Activated T-helper 1 cell treated with anti-CD3 and anti-CD28 coated beads, Interleukin-12 subunit alpha, Interleukin-12 subunit beta, Interleukin-2, Interleukin-4 antibody, amounts not matched to agents 30 ng/mL and 10 ng/mL and 1 ng/mL, durations not matched to agents 14 hours and 24 hours and 36 hours (primary cell): ENCODE measurements around the gene NELL1. TPM values are rescaled to one million over a fixed set of nuclear protein-coding genes. Genes with fewer than 3 reads are reported as not detected.
"Not testable (repeated sequence)": the region's sequence is repeated elsewhere in the genome, so short reads cannot be mapped to it uniquely, and the experiment has no call there.

Experiments used
- DNase-seq: peaks from one replicate; pipeline ENCODE4 v3.0.0; 2021; ENCODE audit warnings: low spot score
- H3K27ac Mint-ChIP-seq: one replicate; pipeline ENCODE4 v1.8.0; 2021; ENCODE audit warnings: mild to moderate bottlenecking, mixed read lengths
- H3K27me3 Mint-ChIP-seq: one replicate; pipeline ENCODE4 v1.8.0; 2022; ENCODE audit warnings: mild to moderate bottlenecking, moderate library complexity, mixed read lengths; ENCODE audit not compliant: insufficient read depth
- H3K36me3 Mint-ChIP-seq: one replicate; pipeline ENCODE4 v1.8.0; 2021; ENCODE audit warnings: low read depth, mixed read lengths
- H3K4me1 Mint-ChIP-seq: one replicate; pipeline ENCODE4 v1.8.0; 2021; ENCODE audit warnings: low read depth, mixed read lengths
- H3K4me3 Mint-ChIP-seq: one replicate; pipeline ENCODE4 v1.8.0; 2021; ENCODE audit warnings: mild to moderate bottlenecking, moderate library complexity, mixed read lengths
- H3K9me3 Mint-ChIP-seq: one replicate; pipeline ENCODE4 v1.8.0; 2021; ENCODE audit warnings: mixed read lengths
- intact Hi-C: fragments of 100-400 bp; cut with micrococcal nuclease; formaldehyde crosslinking; loops from one replicate; pipeline ENCODE4 v1.15.1; 2024
- total RNA-seq: library from RNA; stranded (reverse); gene quantifications from 2 replicates; pipeline ENCODE4 v1.2.3, GENCODE V29; 2022

Gene NELL1
- total RNA-seq, 1 donor from 2014 or later, result not detected

- H3K4me3 Mint-ChIP-seq, result no peak overlapping the region
- H3K9me3 Mint-ChIP-seq, result no peaks in the 10 kb centered on the region
- H3K27me3 Mint-ChIP-seq, result no peaks in the 10 kb centered on the region
- no peak for DNase-seq
- no peak overlapping the region for H3K27ac Mint-ChIP-seq
- H3K4me1 Mint-ChIP-seq, result no peaks in the 10 kb centered on the region
- intact Hi-C loops, result no loop called here
- H3K36me3 Mint-ChIP-seq, result no peaks in the 10 kb centered on the region
Observed at GRCh38 chr11:21122523-21122922, 453.1 kb downstream of the NELL1 start.

- DNase-seq, result no peak
- Mint-ChIP-seq H3K9me3 (no peaks in the 10 kb centered on the region), H3K36me3 (no peaks in the 10 kb centered on the region), H3K27ac (no peak overlapping the region), H3K27me3 (no peaks in the 10 kb centered on the region), H3K4me1 (no peaks in the 10 kb centered on the region), H3K4me3 (no peak overlapping the region)
- intact Hi-C loops, result no loop called here
Observed at GRCh38 chr11:21132146-21132720, 462.8 kb downstream of the NELL1 start.

DNA sequence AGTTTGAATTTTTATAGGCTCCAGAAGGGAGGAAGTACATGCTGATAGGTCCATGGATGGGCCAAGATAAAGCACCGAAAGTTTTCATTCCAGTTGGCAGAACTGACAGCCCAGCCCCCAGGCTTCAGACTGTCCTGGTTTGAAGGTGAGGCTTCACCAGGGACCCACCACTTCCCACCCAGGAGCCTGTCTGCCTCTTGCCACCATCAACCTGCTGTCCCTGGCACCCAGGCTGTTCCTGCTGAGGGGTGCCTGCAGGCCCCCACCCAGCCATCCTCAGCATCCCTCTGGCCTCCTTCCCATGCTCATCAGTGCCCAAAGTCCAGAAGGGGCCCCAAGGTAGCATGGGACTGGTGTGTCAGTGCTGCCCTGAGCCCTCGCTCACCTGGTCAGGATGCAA, 463.9 kb downstream of the NELL1 start:
- no peaks in the 10 kb centered on the region for H3K9me3 Mint-ChIP-seq
- intact Hi-C loops, result no loop called here
- no peaks in the 10 kb centered on the region for H3K27me3 Mint-ChIP-seq
- no peak overlapping the region for H3K27ac Mint-ChIP-seq
- H3K4me1 Mint-ChIP-seq, result no peaks in the 10 kb centered on the region
- H3K4me3 Mint-ChIP-seq, result no peak overlapping the region
- DNase-seq, result no peak
- H3K36me3 Mint-ChIP-seq, result no peaks in the 10 kb centered on the region

DNA sequence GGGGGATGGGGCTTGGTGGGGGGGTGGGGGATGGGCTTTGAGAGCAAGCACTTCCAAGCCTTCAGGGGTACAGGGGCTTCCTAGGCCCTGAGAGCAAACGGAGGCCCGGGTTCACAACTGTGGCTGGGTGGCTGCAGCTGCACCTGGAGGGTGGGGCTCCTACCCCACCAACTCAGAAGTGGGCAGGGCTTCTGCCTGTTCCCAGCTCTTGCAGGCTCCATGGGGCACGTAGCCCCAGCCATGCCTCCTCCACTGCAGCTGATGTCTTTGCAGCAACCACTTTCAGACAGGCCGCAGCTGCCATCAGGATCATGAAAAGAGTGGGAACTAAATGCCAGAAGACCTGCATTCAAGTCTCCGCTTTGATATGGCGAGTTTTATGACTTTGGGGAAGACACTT, 464.3 kb downstream of the NELL1 start:
- H3K27me3 Mint-ChIP-seq, result no peaks in the 10 kb centered on the region
- no peaks in the 10 kb centered on the region for H3K9me3 Mint-ChIP-seq
- H3K27ac Mint-ChIP-seq, result no peak overlapping the region
- DNase-seq, result no peak
- no peaks in the 10 kb centered on the region for H3K36me3 Mint-ChIP-seq
- intact Hi-C loops, result no loop called here
- H3K4me1 Mint-ChIP-seq, result no peaks in the 10 kb centered on the region
- H3K4me3 Mint-ChIP-seq, result no peak overlapping the region

- DNase-seq, result no peak
- no peaks in the 10 kb centered on the region for H3K4me1 Mint-ChIP-seq
- no peaks in the 10 kb centered on the region for H3K36me3 Mint-ChIP-seq
- no peak overlapping the region for H3K27ac Mint-ChIP-seq
- intact Hi-C loops, result no loop called here
- no peaks in the 10 kb centered on the region for H3K9me3 Mint-ChIP-seq
- no peaks in the 10 kb centered on the region for H3K27me3 Mint-ChIP-seq
- H3K4me3 Mint-ChIP-seq, result no peak overlapping the region
Observed at GRCh38 chr11:21137803-21138202, 468.4 kb downstream of the NELL1 start.

DNA sequence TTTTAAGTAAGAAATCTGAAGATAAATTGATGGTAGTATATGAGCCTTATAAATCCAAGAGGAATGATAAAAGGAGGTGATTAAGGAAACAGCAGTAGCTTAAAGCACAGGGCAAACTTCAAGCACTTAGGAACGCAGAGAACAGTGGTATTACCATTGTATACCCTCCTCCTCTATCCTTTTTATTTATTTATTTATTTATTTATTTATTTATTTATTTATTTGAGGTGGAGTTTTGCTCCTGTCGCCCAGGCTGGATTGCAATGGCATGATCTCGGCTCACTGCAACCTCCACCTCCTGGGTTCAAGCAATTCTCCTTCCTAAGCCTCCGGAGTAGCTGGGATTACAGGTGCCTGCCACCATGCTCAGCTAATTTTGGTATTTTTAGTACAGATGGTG, 472.2 kb downstream of the NELL1 start:
- H3K27ac Mint-ChIP-seq, H3K36me3 Mint-ChIP-seq, H3K4me1 Mint-ChIP-seq: not testable (repeated sequence)

DNA sequence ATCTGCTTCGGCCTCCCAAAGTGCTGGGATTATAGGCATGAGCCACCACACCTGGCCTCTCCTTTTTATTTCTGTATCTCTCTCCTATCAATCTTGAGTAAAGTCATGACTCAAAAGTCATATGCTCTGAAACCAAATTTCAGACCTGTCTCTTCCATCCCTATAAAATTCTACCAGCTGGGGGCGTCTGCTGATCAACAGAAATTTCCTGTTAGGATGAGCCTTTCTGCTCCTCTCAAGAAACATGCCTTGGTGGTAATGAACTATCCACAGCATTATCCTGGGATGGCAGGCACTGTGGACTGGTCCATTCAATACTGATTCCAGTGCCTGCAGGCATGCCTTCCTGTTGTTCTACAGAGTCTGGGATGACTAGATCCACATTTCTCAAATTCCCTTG, 472.6 kb downstream of the NELL1 start:
- Mint-ChIP-seq H3K36me3 (no peaks in the 10 kb centered on the region), H3K4me3 (no peak overlapping the region), H3K9me3 (peaks cover 13% of the 10 kb centered on the region), H3K27ac (no peak overlapping the region), H3K27me3 (no peaks in the 10 kb centered on the region), H3K4me1 (no peaks in the 10 kb centered on the region)
- no peak for DNase-seq
- intact Hi-C loops, result no loop called here

More for the DNA sequence above, 472.2 kb downstream of the NELL1 start:
- H3K4me3 Mint-ChIP-seq, DNase-seq, intact Hi-C loops, H3K27me3 Mint-ChIP-seq: not testable (repeated sequence)
- peaks cover 13% of the 10 kb centered on the region for H3K9me3 Mint-ChIP-seq

DNA sequence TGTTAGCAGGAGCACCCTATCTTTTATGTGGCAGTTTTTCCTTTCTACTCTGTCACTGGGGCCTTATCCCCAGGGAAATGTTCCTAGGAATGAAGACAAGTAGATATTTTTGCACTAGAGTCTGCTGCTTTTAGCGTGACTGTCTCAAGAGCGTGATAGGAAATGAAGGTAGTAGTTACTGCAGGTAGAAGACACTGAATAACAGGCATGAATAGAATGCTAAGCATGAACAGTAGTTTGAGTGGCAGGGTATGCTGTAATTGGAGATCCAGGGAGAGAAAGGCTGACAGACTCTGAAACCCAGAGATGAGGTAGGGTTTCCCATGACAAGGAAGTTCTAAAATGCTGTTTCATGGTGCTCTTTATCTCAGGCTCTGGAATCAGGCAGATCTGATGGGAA, 475.1 kb downstream of the NELL1 start:
- Mint-ChIP-seq H3K27me3 (no peaks in the 10 kb centered on the region), H3K9me3 (peaks cover 16% of the 10 kb centered on the region), H3K4me3 (no peak overlapping the region), H3K36me3 (no peaks in the 10 kb centered on the region), H3K4me1 (no peaks in the 10 kb centered on the region), H3K27ac (no peak overlapping the region)
- DNase-seq, result no peak
- intact Hi-C loops, result no loop called here

DNA sequence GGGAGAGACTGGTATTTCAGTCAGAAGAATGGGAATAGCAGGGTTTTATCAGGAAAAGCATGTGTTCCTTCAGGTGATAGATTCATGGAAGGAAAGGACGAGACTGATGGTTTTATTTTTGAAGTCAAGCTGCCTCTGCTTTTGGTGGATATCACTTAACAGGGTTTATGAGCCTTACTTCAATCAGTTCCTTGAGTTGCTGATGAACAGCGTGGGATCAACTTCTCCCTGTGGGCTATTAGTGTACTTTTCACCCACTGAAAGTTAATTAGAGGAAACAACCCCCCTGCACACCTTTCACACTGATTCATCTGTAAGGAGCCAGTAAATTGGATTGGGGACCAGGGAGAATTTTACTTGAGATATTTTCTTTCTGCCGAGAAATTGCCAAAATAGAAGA, 479.0 kb downstream of the NELL1 start:
- intact Hi-C loops, result no loop called here
- Mint-ChIP-seq H3K4me1 (no peaks in the 10 kb centered on the region), H3K27ac (no peak overlapping the region), H3K27me3 (no peaks in the 10 kb centered on the region), H3K4me3 (no peak overlapping the region), H3K36me3 (no peaks in the 10 kb centered on the region), H3K9me3 (peaks cover 16% of the 10 kb centered on the region)
- DNase-seq, result no peak

GRCh38 chr11:21160140-21160539, 490.8 kb downstream of the NELL1 start:
- H3K4me3 Mint-ChIP-seq, result no peak overlapping the region
- no peak for DNase-seq
- no peak overlapping the region for H3K27ac Mint-ChIP-seq
- H3K9me3 Mint-ChIP-seq, result peaks cover 4% of the 10 kb centered on the region
- H3K4me1 Mint-ChIP-seq, result no peaks in the 10 kb centered on the region
- no peaks in the 10 kb centered on the region for H3K36me3 Mint-ChIP-seq
- intact Hi-C loops, result no loop called here
- H3K27me3 Mint-ChIP-seq, result no peaks in the 10 kb centered on the region

DNA sequence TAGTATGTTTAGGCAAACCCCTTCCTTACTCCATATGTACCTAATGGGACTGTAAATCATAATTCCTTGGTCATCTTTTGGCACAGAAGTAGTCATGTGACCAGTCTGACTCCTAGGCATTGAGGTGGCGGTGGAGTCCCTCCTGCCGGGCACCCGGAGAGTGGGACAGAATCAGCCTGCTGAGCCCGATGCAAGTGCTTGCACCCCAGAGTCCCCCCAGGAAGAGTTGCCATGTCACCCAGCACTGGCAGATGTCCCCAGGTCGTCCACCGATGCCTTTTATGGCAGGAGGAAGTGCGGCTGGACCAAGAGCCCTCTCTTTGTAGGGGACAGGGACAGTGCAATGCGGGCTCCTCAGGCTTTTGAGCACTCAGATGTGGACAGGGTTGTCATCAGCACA, 500.3 kb downstream of the NELL1 start:
- no peaks in the 10 kb centered on the region for H3K27me3 Mint-ChIP-seq
- H3K4me1 Mint-ChIP-seq, result no peaks in the 10 kb centered on the region
- H3K4me3 Mint-ChIP-seq, result no peak overlapping the region
- no peaks in the 10 kb centered on the region for H3K36me3 Mint-ChIP-seq
- no peak for DNase-seq
- H3K9me3 Mint-ChIP-seq, result no peaks in the 10 kb centered on the region
- intact Hi-C loops, result no loop called here
- no peak overlapping the region for H3K27ac Mint-ChIP-seq

DNA sequence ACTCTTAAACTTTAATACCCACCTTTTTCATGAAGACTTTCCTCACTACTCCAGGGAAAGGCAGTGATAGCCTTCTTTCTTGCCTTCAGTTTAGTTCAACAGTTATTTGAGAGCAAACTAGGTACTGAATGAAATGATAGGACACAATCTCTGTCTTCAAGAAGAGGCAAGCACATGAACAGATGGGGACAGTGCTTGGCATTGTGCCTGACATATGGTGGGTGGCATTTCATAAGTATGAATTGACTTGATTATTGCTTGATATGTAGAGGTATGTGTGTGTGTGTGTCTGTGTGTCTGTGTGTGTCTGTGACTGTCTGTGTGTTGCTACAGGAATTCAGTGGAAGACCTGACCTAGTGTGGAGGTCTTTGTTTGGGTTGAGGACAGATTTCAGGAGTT, 504.1 kb downstream of the NELL1 start:
- H3K9me3 Mint-ChIP-seq, result no peaks in the 10 kb centered on the region
- no peak for DNase-seq
- H3K27ac Mint-ChIP-seq, result no peak overlapping the region
- intact Hi-C loops, result no loop called here
- H3K4me1 Mint-ChIP-seq, result no peaks in the 10 kb centered on the region
- no peak overlapping the region for H3K4me3 Mint-ChIP-seq
- H3K36me3 Mint-ChIP-seq, result no peaks in the 10 kb centered on the region
- no peaks in the 10 kb centered on the region for H3K27me3 Mint-ChIP-seq

- no peak overlapping the region for H3K27ac Mint-ChIP-seq
- no peaks in the 10 kb centered on the region for H3K27me3 Mint-ChIP-seq
- no peak overlapping the region for H3K4me3 Mint-ChIP-seq
- no peak for DNase-seq
- intact Hi-C loops, result no loop called here
- H3K9me3 Mint-ChIP-seq, result no peaks in the 10 kb centered on the region
- H3K4me1 Mint-ChIP-seq, result no peaks in the 10 kb centered on the region
- no peaks in the 10 kb centered on the region for H3K36me3 Mint-ChIP-seq
Observed at GRCh38 chr11:21174781-21175180, 505.4 kb downstream of the NELL1 start.

DNA sequence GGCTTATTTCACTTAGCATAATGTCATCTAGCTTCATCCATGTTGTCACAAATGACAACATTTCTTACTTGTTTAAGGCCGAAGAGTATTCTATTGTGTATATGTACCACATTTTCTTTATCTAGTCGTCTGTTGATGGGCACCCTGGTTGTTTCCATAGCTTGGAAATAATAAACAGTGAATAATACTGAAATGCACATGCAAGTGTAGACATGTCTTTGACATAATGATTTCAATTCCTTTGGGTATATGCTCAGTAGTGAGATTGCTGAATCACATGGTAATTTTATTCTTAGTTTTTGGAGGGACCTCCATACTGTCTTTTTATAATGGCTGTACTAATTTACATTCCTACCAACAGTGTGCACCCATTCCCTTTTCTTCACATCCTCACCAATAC, 508.0 kb downstream of the NELL1 start:
- Mint-ChIP-seq H3K4me1 (no peaks in the 10 kb centered on the region), H3K27me3 (no peaks in the 10 kb centered on the region), H3K9me3 (no peaks in the 10 kb centered on the region), H3K4me3 (no peak overlapping the region), H3K36me3 (no peaks in the 10 kb centered on the region), H3K27ac (no peak overlapping the region)
- no peak for DNase-seq
- intact Hi-C loops, result no loop called here
